Osteocyte (in vitro differentiated cells): ENCODE data around the gene PANX3. TPM values are rescaled to one million over a fixed set of nuclear protein-coding genes. Genes with fewer than 3 reads are reported as not detected.

Experiments used
- DNase-seq: peaks from one replicate; pipeline ENCODE4 v3.0.0; 2021; ENCODE audit warnings: mixed read lengths; ENCODE audit not compliant: unreplicated experiment; ENCODE audit errors: extremely low spot score
- H3K27ac Mint-ChIP-seq: one replicate; pipeline ENCODE4 v1.8.0; 2021; ENCODE audit warnings: mild to moderate bottlenecking, mixed read lengths; ENCODE audit not compliant: unreplicated experiment
- H3K27me3 Mint-ChIP-seq: one replicate; pipeline ENCODE4 v1.8.0; 2021; ENCODE audit warnings: mixed read lengths; ENCODE audit not compliant: unreplicated experiment
- H3K36me3 Mint-ChIP-seq: one replicate; pipeline ENCODE4 v1.8.0; 2021; ENCODE audit warnings: mixed read lengths; ENCODE audit not compliant: unreplicated experiment
- H3K4me1 Mint-ChIP-seq: one replicate; pipeline ENCODE4 v1.8.0; 2021; ENCODE audit warnings: mixed read lengths; ENCODE audit not compliant: unreplicated experiment
- H3K4me3 Mint-ChIP-seq: one replicate; pipeline ENCODE4 v1.8.0; 2021; ENCODE audit warnings: mild to moderate bottlenecking, moderate library complexity, mixed read lengths; ENCODE audit not compliant: unreplicated experiment
- H3K9me3 Mint-ChIP-seq: one replicate; pipeline ENCODE4 v1.8.0; 2021; ENCODE audit warnings: mixed read lengths; ENCODE audit not compliant: unreplicated experiment
- total RNA-seq: library from RNA; stranded (reverse); gene quantifications from 2 replicates; pipeline ENCODE4 v1.2.1, GENCODE V29; 2021
- TF ChIP-seq, protein P1 (sequence below): fragments of 200-600 bp; sonication (generic); IDR thresholded peaks from 2 replicates; pipeline ENCODE4 v1.5.0; 2021; ENCODE audit warnings: antibody characterized with exemption, mild to moderate bottlenecking, moderate library complexity

PANX3 gene
- total RNA-seq, 1 donor from 2014 or later: not detected

DNA sequence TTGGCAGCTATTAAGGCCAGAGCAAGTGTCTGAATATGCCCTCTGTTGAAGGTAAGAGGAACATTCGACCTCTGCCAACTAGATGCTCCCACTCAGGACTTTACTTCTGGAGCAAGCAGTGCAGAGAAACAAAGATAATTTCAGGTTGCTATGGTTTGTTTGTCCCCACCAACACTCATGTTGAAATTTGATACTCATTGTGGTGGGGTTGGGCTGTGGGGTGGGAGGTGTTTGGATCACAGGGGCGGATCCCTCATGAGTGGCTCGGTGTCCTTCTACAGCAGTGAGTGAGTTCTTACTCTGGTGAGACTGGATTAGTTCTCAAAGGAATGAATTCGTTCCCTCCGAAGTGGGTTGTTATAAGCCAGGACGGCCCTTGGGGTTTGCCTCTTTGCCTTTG, 29.4 kb upstream of the PANX3 start:
- no peak overlapping the region for H3K27ac Mint-ChIP-seq
- H3K9me3 Mint-ChIP-seq: no peaks in the 10 kb centered on the region
- no peak overlapping the region for H3K4me3 Mint-ChIP-seq
- no peaks in the 10 kb centered on the region for H3K4me1 Mint-ChIP-seq
- H3K27me3 Mint-ChIP-seq: peaks cover 11% of the 10 kb centered on the region
- TF ChIP-seq, protein P1, sequence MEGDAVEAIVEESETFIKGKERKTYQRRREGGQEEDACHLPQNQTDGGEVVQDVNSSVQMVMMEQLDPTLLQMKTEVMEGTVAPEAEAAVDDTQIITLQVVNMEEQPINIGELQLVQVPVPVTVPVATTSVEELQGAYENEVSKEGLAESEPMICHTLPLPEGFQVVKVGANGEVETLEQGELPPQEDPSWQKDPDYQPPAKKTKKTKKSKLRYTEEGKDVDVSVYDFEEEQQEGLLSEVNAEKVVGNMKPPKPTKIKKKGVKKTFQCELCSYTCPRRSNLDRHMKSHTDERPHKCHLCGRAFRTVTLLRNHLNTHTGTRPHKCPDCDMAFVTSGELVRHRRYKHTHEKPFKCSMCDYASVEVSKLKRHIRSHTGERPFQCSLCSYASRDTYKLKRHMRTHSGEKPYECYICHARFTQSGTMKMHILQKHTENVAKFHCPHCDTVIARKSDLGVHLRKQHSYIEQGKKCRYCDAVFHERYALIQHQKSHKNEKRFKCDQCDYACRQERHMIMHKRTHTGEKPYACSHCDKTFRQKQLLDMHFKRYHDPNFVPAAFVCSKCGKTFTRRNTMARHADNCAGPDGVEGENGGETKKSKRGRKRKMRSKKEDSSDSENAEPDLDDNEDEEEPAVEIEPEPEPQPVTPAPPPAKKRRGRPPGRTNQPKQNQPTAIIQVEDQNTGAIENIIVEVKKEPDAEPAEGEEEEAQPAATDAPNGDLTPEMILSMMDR: no peak
- no peaks in the 10 kb centered on the region for H3K36me3 Mint-ChIP-seq
- no peak for DNase-seq

DNA sequence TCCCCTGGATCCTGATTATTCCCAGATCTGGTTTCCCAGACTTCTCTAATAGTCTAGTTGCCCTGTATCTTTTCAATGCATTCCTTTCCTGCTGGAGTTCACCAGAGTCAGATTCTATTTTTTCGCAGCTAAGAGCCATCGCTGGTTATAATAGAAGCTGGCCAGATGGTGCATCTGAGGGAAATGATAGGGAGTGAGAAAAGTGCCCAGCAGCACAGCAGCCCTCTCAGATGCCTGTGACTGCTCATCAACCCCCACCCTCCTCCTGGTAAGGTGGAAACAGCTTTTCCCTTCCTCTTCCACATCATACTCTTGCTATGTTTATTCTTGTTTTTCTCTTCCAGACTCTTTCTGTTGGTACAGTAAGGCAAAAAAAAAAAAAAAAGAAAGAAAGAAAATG, 28.7 kb upstream of the PANX3 start:
- Mint-ChIP-seq H3K27me3 (peaks cover 19% of the 10 kb centered on the region), H3K4me1 (no peaks in the 10 kb centered on the region), H3K27ac (no peak overlapping the region), H3K9me3 (no peaks in the 10 kb centered on the region), H3K4me3 (no peak overlapping the region), H3K36me3 (no peaks in the 10 kb centered on the region)
- DNase-seq: no peak
- TF ChIP-seq, protein P1: no peak

DNA sequence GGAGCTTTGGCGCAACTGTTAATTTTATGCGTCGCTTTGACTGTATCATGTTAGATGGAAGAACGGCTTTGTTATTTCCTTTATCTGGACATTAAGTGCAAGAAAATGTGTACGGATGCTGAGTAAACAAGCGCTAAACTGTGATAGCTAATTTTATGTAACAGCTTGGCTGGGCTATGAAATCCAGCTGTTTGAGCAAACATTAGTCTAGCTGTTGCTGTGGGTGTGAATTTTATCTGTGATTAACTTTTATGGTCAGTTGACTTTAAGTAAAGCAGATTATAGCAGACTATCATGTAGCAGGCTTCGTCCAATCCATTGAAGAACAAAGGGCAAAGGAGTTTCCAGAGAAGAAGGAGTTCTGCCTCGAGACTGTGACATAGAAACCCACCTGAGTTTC, 27.4 kb upstream of the PANX3 start:
- H3K4me1 Mint-ChIP-seq: no peaks in the 10 kb centered on the region
- DNase-seq: no peak
- TF ChIP-seq, protein P1: no peak
- no peaks in the 10 kb centered on the region for H3K36me3 Mint-ChIP-seq
- H3K27ac Mint-ChIP-seq: no peak overlapping the region
- no peaks in the 10 kb centered on the region for H3K9me3 Mint-ChIP-seq
- peaks cover 22% of the 10 kb centered on the region for H3K27me3 Mint-ChIP-seq
- H3K4me3 Mint-ChIP-seq: no peak overlapping the region

DNA sequence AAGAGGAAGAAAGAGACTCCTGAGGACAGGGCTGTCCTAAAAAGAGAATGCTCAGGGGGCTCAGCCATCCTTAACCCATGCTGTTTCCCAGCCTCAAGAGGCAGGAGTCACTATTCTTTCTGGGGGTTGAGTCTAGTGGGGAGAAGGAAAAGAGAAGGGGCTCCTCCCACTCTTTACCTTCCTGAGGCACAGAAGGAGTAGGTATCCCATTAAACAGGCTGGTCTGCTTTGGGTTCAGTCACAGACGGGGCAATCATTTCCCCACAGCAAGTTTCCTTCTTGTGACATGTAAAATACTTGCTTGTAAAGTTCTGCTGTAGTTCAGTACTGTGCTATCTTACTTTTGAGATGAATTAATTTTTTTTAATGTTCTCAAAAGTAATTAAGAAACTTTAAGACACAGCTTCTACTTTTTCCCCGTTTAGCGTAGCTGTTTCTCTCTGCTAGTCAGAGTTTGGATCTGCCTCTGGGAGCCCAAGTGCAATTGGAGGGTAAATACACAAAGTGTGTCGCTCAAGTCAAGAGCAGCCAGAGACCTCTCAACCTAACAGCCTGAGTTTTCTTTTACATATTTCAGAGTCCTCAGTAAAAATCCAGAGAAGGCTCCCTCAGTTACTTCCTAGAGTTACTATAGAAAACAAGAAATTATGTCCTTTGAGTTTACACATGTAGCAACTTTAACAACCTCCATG, 26.4 kb upstream of the PANX3 start:
- no peak for DNase-seq
- Mint-ChIP-seq H3K27me3 (peaks cover 28% of the 10 kb centered on the region), H3K27ac (no peak overlapping the region), H3K4me3 (no peak overlapping the region), H3K4me1 (no peaks in the 10 kb centered on the region), H3K36me3 (no peaks in the 10 kb centered on the region), H3K9me3 (no peaks in the 10 kb centered on the region)
- TF ChIP-seq, protein P1: no peak

DNA sequence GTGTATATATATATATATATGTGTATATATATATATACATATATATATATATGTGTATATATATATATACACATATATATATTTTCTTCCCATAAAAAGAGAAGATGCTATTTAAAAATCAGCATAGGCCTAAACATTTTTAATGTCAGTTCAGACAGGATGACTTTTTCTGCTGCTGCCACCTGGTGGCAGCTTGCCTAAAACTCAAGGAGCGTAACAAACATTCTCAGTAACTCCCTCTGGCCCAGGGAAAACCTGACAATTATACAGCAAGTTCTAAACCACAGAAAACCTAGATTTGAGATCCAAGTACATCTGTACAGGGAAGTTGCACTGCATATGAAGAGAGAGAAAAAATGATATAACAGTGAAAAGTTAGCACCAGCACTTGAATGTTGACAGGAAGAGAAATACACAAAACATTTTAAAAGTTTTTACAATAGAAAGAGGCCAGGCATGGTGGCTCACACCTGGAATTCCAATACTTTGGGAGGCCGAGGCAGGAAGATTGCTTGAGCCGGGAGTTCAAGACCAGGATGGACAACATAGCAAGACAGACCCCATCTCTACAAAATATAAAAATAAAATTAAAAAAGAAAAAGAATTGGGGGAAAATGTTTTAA, 24.9 kb upstream of the PANX3 start:
- Mint-ChIP-seq H3K36me3 (no peaks in the 10 kb centered on the region), H3K27ac (no peak overlapping the region), H3K4me1 (no peaks in the 10 kb centered on the region), H3K9me3 (no peaks in the 10 kb centered on the region), H3K27me3 (peaks cover 36% of the 10 kb centered on the region), H3K4me3 (no peak overlapping the region)
- TF ChIP-seq, protein P1: peak; percentile 72
- no peak for DNase-seq
